ENCODE results near the gene GNAZ.
"Not testable (repeated sequence)": the region's sequence is repeated elsewhere in the genome, so short reads cannot be mapped to it uniquely, and the experiment has no call there.

The GNAZ gene

GRCh38 chr22:23045461-23045860, 24.9 kb upstream of the GNAZ start:
- DNase-seq, result no peak

- DNase-seq, result no peak
Measured at GRCh38 chr22:23047265-23047664, 23.1 kb upstream of the GNAZ start.

- no peak for DNase-seq
Measured at GRCh38 chr22:23047742-23048141, 22.6 kb upstream of the GNAZ start.

GRCh38 chr22:23050546-23050945, 19.8 kb upstream of the GNAZ start:
- DNase-seq, result not testable (repeated sequence)

GRCh38 chr22:23053051-23053707, 17.1 kb upstream of the GNAZ start:
- DNase-seq, result no peak

- no peak for DNase-seq
Measured at GRCh38 chr22:23053912-23054530, 16.3 kb upstream of the GNAZ start.

- no peak for DNase-seq
Measured at GRCh38 chr22:23054531-23055257, 15.6 kb upstream of the GNAZ start.

- no peak for DNase-seq
Measured at GRCh38 chr22:23055449-23056179, 14.7 kb upstream of the GNAZ start.

- DNase-seq, result no peak
Measured at GRCh38 chr22:23057331-23057730, 13.0 kb upstream of the GNAZ start.

GRCh38 chr22:23058063-23058462, 12.3 kb upstream of the GNAZ start:
- no peak for DNase-seq

GRCh38 chr22:23058481-23059283, 11.6 kb upstream of the GNAZ start:
- DNase-seq, result no peak

- no peak for DNase-seq
Measured at GRCh38 chr22:23059284-23059948, 10.9 kb upstream of the GNAZ start.

GRCh38 chr22:23060612-23061400, 9.5 kb upstream of the GNAZ start:
- no peak for DNase-seq

GRCh38 chr22:23061471-23062280, 8.6 kb upstream of the GNAZ start:
- DNase-seq, result no peak

GRCh38 chr22:23062616-23063538, 7.4 kb upstream of the GNAZ start:
- DNase-seq, result no peak

GRCh38 chr22:23063539-23064380, 6.6 kb upstream of the GNAZ start:
- no peak for DNase-seq

GRCh38 chr22:23064381-23065068, 5.8 kb upstream of the GNAZ start:
- DNase-seq, result no peak

GRCh38 chr22:23065069-23065451, 5.3 kb upstream of the GNAZ start:
- DNase-seq, result no peak

Measured in activated naive CD4-positive, alpha-beta T cell treated with Interleukin-2 at 50 U/mL for 16 hours (primary cell).